GM21360 (cell line): ENCODE results near the gene BABAM1.

ENCODE experiments used
- ATAC-seq: cut with Tn5 transposase; IDR thresholded peaks from one replicate; pipeline ENCODE4 v1.9.1; 2021; ENCODE audit warnings: mild to moderate bottlenecking, moderate library complexity; ENCODE audit not compliant: unreplicated experiment

The BABAM1 gene

DNA sequence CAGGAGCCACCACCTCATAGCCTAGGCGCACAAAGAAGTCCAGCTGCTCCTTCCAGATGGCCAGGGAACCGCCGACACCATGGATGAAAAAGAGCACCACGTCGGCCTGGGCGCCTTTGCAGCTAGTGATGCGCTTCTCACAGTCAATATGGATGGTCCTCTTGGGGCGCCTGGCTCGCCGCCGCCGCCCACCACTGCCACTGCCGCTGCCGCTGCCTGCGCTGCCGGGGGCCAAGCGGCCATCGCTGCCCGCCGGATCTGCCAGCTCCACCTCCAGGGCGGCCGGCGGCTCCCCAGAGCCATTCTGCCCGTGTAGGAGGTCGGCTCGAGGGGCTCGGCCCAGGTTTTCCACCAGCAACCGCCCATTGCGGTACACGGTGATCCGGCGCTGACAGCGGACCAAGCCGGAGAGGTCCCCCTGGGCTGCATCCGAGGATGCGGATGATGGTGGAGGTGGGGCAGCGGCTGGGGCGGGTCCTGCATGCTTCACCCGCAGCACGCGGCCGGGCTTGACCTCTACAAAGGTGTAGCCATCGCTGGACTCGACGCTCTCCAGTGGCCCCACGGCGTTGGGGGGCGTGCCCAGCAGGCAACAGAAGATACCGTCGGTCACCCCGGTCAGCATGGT, 33.9 kb downstream of the BABAM1 start:
- ATAC-seq, result no peak

DNA sequence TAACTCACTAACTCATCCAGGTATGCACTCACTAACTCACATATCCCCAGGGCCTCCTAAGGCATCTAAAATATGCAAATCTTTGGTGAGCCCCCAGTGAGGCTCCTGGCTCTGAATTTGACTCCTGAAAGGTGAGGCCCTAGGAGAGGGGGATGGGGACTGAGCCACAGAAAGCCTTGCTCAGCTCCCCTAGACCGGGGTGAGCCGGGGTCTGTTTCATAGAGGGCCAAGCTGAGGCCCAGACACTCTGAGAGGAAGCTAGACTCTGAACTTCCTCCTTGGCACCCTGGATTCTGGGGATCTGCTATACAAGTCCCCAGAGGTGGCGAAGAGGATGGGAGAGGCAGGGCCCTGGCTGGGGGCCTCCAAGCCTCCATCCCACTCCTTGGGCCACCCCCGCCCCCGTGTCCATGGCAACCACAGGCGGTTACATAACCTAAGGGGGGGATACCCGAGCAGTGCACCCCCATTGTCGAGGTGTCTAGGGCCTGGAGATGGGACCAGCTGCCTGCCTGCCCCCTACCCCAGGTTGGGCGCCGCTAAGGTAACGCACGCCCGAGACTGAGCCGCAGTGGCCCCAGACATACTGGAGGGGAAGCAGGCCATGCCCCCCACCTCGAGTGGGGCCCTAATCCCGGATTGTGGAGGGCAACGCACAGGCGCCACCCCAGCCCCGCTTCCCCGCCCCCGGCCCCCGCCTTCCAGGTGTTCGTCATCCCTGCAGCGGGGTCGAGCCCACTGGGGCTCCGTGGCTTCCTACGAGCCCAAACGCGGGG, 35.3 kb downstream of the BABAM1 start:
- ATAC-seq, result no peak

DNA sequence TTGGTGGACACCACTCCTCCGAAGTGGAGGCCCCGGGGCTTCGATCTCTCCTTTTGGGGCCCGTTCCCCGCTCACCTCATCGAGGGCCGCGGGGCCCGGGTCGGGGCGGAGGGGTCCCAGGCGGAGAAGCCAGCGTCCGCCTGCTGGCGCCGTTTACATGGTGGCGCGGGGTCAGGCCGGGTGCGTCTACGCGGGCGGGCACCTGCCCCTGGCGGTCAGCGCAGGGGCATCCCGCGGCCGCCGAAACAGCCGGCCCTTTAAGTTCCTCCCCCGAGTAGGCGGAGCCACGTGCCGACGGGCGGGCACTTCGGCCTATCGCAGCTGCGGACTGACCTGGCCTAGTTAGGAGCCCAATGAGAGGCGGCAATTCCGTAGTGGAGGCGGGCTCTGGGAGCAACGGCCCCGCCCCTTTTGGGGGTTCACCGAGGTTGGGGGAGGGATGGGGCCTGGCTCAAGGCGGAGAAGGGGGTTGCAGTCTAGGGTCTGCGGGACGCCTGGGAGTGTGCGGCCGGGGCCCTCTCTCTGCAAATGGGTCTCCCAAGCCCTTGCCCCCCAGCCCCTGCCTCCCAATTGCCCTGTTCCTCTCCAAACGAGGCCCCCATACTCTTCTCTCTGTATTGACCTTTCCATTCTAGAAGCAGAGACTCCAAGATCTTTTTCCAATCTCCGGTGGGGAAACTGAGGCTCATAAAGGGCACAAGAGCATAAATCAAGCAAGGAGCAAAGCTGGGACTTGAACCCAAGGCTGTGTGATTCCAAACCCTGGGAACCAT, 36.1 kb downstream of the BABAM1 start, which contains the start of gene ABHD8:
Gene ABHD8 (minus strand): TSS at position 259 of the 773 bp plus-strand sequence. CDS start 1,809 bp downstream, outside the sequence.
- ATAC-seq, result peak; percentile 46

DNA sequence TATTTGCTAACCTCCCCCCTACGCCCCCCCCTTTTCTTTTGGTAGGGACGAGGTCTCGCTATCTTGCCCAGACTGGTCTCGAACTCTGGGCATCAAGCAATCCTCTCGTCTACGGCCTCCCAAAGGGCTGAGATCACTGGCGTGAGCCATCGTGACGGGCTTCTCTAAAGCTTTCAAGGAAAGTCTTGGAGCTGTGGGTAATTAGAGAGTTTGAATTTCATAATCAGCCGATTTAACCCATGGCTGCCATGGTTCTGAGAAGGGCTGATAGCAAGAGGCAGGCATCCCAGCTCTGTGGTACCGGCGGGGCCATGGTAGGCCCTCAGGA, 36.7 kb downstream of the BABAM1 start:
- ATAC-seq, result no peak

DNA sequence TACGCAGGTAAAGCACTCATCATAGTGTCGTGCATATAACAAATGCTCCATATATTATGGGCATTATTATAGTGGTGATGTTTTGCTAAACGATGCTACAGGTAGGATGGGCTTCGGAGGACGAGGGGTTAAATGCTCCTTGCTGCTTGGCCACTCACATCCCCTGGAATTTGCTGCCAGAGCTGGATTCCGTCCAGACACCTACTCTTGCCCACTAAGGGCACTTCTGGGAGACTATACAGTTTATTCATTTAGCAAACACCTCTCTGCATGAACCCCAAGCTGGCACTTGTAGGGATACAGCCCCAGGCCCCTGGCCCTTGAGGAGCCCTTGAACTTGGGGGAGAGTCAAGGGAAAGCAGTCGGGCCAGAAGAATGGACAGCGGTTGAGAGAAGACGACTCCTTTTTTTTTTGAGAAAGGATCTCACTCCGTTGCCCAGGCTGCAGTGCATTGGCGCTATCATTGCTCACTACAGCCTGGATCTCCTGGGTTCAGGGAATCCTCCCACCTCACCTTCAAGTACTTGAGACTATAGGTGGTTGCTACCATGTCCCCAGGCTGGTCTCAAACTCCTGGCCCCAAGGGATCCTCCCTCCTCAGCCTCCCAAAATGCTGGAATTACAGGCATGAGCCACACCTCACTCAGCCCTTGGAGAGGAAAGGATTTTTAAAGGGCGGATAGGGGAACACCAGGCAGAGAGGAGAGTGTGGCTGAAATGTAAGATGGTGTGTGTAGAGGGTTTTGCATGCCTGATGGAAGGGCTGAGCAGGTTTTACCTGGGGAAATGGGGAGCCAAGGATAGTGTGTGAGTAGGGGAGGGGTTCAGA, 37.4 kb downstream of the BABAM1 start:
- no peak for ATAC-seq

DNA sequence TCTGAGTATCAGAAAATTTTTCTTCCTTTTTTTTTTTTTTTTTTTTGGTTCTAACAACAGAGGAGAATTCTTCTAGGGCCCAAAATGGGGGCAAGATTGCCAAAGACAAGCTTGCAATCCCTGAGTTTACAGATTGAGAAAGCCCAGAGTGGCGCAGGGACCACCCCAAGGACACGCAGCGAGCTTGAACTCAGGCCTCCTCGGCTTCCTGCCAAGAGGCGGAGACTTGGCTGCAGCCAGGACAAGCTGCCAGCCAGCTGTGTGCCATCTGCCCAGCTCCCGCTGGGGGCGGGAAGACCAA, 37.9 kb downstream of the BABAM1 start:
- no peak for ATAC-seq

DNA sequence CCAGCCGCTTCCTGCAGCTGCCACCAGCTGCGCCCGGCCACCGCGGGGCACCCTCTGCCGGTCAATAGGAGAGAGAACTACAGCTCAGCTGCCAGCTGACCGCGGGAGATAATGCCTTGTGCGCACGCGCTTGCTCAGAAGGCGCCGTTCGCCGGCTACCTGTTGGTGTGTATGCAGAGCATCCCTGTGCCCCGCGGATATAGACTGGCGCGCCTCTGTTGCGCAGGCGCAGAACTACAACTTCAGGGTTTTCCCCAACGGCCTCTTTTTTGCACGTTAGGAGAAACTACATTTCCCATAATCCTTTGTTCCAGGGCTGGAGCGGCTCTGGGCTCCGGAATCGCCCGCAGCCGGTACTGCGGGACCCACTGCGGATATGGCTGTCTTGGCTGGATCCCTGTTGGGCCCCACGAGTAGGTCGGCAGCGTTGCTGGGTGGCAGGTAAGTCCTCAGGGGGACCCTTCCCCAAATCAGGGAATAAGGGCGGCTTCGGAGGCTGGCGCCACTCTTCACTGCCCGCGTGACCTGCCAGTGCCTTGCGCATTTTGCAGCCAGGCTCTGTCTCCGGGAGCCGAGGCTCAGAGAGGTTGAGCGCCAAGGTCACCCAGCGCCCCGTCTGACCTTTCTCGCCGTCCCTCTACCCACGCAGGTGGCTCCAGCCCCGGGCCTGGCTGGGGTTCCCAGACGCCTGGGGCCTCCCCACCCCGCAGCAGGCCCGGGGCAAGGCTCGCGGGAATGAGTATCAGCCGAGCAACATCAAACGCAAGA, 38.5 kb downstream of the BABAM1 start, which contains the start of gene MRPL34:
Gene MRPL34 (plus strand): TSS at position 356 of the 768 bp plus-strand sequence. CDS start 21 bp downstream, at position 377.
- peak; percentile 65 for ATAC-seq

DNA sequence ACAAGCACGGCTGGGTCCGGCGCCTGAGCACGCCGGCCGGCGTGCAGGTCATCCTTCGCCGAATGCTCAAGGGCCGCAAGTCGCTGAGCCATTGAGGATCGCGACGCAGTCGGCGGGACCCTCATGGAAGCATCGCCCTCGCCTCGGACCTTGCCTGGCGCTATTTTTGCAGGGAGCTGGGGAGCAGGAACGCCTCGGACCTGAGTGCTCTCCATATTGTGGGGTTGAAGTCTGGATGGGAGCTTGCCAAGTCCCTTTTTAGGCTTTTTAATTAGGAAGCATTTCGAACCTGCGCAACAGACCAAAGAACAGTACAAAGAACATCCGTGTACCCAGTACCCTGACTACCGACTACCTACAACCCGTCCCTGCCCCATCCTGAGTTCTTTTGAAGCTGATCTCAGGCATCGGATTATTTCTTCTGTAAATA, 39.1 kb downstream of the BABAM1 start:
- no peak for ATAC-seq

DNA sequence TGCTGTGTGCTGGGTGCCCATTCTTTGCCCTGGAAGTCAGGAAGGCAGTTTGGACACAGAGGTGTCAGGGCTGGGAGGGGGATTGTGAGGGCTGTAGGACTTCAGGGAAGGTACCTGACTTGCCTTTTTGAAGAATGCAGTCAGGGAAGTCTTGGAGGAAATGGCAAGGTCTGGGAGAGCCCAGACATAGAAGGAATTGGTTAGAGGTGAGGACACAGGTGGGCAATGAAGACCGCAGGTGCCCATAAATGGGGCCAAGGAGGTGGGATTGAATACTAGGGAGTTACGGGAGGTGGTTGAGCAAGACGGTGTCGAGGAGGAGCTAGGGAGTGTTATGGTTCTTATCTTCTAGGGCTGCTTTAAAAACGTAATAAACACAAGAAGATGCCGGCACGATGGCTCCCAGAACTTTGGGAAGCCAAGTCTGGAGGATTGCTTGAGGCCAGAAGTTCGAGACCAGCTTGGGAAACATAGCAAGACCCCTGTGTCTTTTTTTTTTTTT, 40.7 kb downstream of the BABAM1 start:
- ATAC-seq, result no peak

DNA sequence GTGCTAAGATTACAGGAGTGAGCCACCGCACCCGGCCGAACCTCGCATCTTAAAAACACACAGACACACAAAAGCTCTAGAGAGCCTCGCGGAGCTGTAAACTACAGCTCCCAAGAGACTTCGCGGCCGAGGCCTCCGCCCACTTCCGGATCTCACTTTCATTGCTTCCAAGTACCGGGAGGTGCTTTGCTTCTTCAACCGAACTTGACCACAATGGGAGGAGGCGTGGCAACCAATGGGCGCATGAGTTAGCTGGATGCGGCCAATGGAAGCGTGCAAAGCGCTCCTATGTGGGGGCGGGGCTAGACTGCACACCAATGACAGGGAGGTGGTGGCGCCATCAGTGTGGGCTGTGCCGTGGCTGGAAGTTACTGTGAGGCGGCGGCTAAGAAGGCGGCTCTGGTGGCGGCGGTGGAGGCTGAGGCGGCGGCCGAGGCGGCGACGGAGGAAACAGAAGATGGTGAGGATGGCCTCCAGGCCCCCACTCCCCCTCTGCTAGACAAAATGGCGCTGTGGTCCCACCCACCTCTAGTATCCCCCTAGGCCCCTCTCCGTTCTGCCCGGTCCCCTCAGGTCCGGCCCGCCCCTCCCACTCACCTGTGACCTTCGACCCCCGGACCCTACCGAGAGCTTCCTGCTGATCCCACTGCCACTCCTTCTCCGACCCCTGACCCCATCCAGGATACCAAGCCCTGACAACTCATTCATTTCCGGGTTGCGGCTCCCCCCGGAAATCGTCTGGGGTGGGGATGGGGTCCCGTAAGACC, 42.1 kb downstream of the BABAM1 start, which contains the start of gene DDA1:
Gene DDA1 (plus strand): TSS at position 366 of the 767 bp plus-strand sequence. CDS start 92 bp downstream, at position 458.
- ATAC-seq, result peak; percentile 56

DNA sequence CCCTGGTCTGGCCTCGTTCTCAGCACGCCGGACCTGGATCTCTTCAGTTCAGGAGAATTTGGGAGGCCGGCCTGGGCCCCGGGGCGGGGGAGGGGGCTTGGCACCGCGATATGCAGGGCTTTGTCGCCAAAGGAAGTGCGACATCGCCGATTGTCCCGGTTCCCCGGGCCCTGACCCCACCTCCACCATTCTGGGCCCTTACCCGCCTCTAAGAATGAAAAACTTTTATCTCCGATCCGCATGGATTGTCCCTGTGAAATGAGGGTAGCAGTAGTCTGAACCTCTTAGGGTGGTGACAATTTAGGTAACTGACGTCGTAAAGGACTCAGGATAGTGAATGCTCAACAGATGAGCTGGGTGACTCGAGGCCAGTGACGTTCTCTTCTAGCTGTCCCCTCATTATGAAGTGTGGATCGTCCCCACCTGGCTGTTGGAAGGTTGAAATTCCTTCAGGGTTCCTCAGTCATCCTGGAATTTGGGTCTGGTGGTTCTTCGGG, 42.8 kb downstream of the BABAM1 start:
- ATAC-seq, result no peak

DNA sequence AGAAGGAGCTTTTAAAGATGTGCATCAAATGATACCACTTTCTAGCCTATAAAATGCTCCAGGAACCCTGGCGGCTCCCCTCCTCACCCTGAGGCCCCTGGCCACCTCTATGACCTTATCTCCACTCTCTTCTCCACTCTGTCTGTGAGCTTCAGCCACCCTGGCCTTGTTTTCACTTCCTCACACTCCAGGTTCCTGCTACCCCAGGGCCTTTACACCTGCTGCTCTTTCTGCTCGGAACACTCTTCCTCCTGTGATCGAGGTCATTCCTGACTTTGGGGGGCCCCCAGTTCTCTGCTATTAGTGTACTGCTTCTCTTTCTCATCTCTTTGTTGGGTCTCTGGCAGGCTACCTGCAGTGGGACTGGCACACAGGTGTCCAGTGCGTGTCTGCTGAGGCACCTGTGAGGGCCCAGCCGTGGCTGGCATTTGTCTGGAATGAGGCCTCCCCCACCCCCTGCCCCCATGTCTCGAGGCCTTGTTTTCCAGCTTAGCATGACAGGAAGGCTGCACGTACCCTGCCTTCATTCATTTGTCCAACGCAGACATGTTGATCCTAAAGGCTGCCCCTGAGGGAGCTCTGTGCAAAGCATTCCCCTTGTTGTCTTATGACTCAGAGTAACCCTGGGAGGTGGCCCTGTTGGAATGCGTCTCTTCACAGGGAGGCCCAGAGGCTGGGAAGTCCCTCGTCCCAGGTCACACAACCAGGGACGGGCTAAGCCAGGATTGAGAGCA, 44.4 kb downstream of the BABAM1 start:
- no peak for ATAC-seq

DNA sequence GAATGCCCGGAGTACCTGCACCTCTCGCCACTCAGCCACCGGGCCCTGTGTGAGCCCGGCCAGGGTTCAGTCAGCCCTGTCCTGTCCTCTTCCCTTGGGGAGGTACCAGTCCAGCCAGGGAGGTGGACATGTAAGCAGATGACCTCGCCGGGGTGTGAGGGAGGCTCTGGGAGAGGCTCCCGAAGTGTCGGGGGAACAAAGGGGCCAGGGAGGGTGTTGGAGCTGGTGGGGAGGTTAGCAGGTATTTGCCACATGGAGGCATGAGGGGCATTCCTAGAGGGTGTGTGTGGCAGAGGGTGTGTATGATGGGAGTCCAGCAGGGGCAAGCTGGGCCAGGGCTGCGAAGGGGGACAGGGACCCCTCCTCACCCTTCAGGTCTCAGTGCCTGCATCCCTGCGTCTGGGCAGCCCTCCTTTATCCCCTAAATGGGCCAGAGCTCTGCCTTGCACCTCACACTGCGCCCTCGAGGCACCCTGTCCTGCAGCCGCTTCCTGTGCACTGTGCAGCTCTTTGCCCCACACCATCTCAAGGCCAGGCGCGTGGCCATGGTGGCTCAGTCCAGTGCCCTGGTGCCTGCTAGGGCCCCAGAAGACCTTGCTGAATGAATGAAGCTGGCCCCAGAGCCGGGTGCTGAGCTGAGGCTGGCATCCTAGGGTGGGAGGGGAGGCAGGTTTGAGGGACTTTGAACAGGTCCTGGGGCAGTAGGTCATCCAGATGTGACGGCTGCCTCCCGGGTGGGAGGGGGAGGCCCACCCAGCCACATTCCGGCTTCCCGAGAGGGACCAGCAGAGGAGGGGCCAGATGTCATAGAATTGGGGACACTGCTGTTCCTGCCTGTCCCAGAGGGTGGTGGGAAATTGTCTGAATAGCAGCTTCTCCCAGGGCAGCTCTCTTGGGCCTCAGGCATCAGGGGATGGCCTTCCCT, 45.2 kb downstream of the BABAM1 start:
- ATAC-seq, result no peak

DNA sequence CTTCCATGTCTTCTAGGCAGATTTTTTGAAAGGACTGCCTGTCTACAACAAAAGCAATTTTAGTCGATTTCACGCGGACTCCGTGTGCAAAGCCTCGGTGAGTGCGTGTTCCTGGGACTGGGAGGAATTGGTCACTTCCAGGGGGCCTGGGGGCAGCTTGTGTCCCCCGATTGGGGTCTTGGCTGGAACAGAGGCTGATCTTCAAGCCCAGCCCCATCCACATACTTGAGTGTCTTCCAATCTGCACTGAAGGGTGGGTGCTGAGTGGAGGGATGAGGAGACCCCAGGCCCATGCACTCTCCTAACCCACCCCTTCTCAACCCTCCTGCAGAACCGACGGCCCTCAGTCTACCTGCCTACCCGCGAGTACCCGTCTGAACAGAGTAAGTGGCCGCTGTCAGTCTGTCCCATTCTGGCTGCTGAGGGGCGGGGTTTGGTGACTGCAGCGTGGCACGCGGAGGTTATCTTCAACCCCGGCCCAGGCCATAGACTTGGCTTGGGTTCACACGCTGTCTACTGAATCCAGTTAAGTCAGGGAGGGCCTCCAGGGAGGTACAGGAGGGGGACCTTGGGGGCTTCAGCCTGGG, 46.9 kb downstream of the BABAM1 start:
- ATAC-seq, result no peak

DNA sequence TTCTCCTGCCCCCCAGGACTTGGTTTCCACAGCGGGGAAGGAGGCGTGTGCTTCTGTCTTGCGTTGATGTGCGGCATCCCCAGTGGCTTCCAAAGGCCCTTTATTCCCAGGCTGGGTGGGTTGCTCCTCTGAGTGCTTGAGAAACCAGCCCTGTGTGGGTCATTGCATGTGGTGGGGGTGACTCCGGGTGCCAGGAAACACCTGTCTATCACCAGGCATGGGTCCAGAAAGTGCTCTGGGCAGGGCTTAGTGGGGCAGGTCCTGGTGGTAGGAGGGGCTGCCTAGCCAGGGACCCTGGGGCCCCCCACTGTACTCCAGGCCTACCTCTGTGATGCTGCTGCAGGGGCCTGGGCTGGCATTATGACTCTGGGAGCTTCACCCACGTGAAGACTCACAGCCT, 51.7 kb downstream of the BABAM1 start:
- ATAC-seq, result no peak

DNA sequence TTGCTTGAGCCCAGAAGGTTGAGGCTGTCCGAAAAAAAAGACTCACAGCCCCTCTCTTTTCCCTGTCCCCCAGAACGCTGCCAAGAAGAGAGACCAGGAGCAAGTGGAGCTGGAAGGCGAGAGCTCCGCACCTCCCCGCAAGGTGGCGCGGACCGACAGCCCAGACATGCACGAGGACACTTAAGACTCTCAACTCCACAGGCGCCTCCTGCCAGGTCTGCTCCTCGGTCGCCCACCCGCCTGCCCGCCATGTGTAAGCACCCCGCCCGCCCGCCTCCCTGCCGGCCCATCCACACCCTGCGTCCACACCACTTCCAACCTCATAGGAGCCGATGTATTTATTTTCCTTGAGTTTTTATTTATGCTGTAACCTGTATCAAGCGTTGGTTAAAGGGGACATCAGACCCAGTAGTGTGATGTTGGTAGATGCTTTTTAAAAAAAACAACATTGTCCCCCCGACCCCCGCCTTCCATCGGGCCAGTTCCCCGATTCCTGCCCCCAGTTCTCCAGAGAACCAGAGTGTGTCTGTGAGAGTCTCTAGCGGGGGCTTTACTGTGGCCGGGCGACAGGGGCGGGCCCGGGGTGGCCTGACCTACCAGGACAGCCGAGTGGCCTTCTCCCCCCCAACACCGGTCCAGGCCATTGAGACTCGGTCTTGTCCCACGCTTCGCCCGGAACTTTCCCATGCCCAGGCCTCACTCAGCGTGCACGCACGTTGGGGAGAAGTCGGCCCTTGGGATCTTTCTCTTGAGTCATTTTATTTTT, 52.4 kb downstream of the BABAM1 start:
- ATAC-seq, result no peak
